ENCODE data around the gene CLASP1.

The CLASP1 gene

GRCh38 chr2:121294881-121295840, 354.1 kb downstream of the CLASP1 start:
- no peaks in the 10 kb centered on the region for H3K27me3 ChIP-seq (ENCODE audit: control insufficient read depth, insufficient read depth, low read length)
- no peaks in the 10 kb centered on the region for H3K9me3 ChIP-seq (ENCODE audit: control insufficient read depth, low read length)
- H3K4me3 ChIP-seq (ENCODE audit: low read length), result no peak overlapping the region
- H3K36me3 ChIP-seq (ENCODE audit: control insufficient read depth, insufficient read depth, low read length), result no peaks in the 10 kb centered on the region
- H3K4me1 ChIP-seq (ENCODE audit: control insufficient read depth, insufficient read depth, low read length), result peaks cover 22% of the 10 kb centered on the region
- no peak overlapping the region for H3K9ac ChIP-seq (ENCODE audit: low read length)

DNA sequence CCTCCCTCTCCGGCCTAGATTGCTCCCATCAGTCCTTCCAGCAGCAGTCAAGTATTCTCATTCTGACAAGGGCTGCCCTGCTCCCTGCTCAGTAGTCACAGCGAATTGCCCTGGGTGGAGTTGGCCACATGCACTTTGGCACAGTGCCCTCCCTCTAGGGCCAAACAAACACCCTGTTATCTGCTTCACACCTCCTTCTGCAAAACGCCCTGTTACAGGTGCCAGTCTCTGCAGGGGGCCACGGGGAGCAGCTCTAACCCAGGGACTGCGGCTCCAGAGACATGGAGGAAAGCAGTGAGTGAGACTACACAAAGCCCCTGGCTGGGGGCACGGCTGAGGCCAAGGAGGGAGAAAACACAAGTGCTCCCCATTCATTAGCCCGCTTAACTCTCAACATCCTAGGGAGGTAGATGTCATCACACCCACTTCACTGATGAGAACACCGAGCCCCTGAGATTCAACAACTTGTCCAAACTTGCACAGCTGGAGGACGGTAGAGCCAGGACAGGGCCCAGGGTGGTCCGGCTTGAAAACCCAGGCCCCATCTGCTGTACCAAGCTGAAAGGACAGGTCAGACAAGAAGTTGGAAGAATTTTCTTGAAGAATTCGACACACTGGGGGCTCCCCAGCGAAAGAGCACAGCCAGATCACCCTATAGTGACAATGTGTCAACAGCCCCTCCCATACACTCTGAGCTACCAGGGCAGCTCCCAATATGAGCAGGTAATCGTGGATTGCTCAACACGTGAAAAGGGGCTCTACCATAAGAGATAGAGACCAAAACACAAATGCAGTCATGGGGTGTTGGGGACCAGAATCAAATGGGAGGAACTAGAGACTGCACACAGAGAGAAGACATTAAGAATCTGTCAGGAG, 355.6 kb downstream of the CLASP1 start:
- Histone ChIP-seq H3K36me3 (ENCODE audit: control insufficient read depth, insufficient read depth, low read length) (no peaks in the 10 kb centered on the region), H3K9ac (ENCODE audit: low read length) (no peak overlapping the region), H3K4me1 (ENCODE audit: control insufficient read depth, insufficient read depth, low read length) (peaks cover 22% of the 10 kb centered on the region), H3K4me3 (ENCODE audit: low read length) (peak overlapping the region; percentile 2), H3K27me3 (ENCODE audit: control insufficient read depth, insufficient read depth, low read length) (no peaks in the 10 kb centered on the region), H3K9me3 (ENCODE audit: control insufficient read depth, low read length) (no peaks in the 10 kb centered on the region)

DNA sequence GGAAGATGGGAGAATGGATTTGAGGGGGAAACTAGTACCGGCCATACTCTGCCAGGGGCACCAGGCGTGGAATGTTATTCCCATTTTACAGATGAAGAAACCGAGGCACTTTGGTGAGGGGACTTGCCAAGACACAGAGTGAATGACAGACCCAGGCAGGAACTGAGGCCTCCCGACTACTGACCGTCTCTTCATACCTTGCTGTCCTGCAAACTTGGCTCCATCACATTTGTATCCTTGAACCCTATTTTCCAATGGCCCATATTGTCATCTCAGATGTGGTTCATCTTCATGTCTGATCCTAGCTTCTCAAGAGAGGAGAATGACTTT, 358.0 kb downstream of the CLASP1 start:
- Histone ChIP-seq H3K4me3 (ENCODE audit: low read length) (no peak overlapping the region), H3K9ac (ENCODE audit: low read length) (no peak overlapping the region), H3K27me3 (ENCODE audit: control insufficient read depth, insufficient read depth, low read length) (peaks cover under 1% of the 10 kb centered on the region), H3K4me1 (ENCODE audit: control insufficient read depth, insufficient read depth, low read length) (peaks cover 22% of the 10 kb centered on the region), H3K9me3 (ENCODE audit: control insufficient read depth, low read length) (no peaks in the 10 kb centered on the region), H3K36me3 (ENCODE audit: control insufficient read depth, insufficient read depth, low read length) (no peaks in the 10 kb centered on the region)

DNA sequence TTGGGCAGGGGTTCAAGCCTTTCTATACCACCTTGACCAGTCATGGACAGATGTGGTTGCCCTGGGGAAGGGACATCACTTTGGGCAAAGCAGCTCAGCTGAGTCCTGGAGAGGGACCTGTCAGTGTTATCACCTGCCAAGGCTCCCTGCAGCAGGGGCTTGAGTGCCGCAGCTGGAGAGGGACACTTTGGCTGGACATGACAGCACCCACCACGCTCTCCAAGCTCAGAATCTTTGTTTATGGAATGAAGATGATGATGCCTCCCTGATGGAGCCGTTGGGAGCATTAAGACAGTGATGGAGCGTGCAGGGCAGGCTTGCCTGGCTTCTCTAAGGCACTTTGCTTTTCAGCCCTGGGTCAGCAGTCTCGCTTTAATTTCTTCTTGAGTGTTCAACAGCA, 360.0 kb downstream of the CLASP1 start:
- Histone ChIP-seq H3K4me1 (ENCODE audit: control insufficient read depth, insufficient read depth, low read length) (peaks cover 26% of the 10 kb centered on the region), H3K9me3 (ENCODE audit: control insufficient read depth, low read length) (no peaks in the 10 kb centered on the region), H3K36me3 (ENCODE audit: control insufficient read depth, insufficient read depth, low read length) (no peaks in the 10 kb centered on the region), H3K27me3 (ENCODE audit: control insufficient read depth, insufficient read depth, low read length) (peaks cover 5% of the 10 kb centered on the region), H3K9ac (ENCODE audit: low read length) (no peak overlapping the region), H3K4me3 (ENCODE audit: low read length) (no peak overlapping the region)

GRCh38 chr2:121288454-121289231, 360.6 kb downstream of the CLASP1 start:
- Histone ChIP-seq H3K9ac (ENCODE audit: low read length) (no peak overlapping the region), H3K9me3 (ENCODE audit: control insufficient read depth, low read length) (no peaks in the 10 kb centered on the region), H3K27me3 (ENCODE audit: control insufficient read depth, insufficient read depth, low read length) (peaks cover 5% of the 10 kb centered on the region), H3K4me1 (ENCODE audit: control insufficient read depth, insufficient read depth, low read length) (peaks cover 20% of the 10 kb centered on the region), H3K36me3 (ENCODE audit: control insufficient read depth, insufficient read depth, low read length) (no peaks in the 10 kb centered on the region), H3K4me3 (ENCODE audit: low read length) (no peak overlapping the region)

- no peak overlapping the region for H3K9ac ChIP-seq (ENCODE audit: low read length)
- peaks cover 5% of the 10 kb centered on the region for H3K27me3 ChIP-seq (ENCODE audit: control insufficient read depth, insufficient read depth, low read length)
- H3K4me3 ChIP-seq (ENCODE audit: low read length), result no peak overlapping the region
- no peaks in the 10 kb centered on the region for H3K36me3 ChIP-seq (ENCODE audit: control insufficient read depth, insufficient read depth, low read length)
- H3K4me1 ChIP-seq (ENCODE audit: control insufficient read depth, insufficient read depth, low read length), result peaks cover 13% of the 10 kb centered on the region
- H3K9me3 ChIP-seq (ENCODE audit: control insufficient read depth, low read length), result no peaks in the 10 kb centered on the region
Observed at GRCh38 chr2:121287956-121288355, 361.3 kb downstream of the CLASP1 start.

Data from mucosa of stomach (tissue), 1 donor.